H9 (cell line): ENCODE measurements around the gene TCN2. TPM values are rescaled to one million over a fixed set of nuclear protein-coding genes. Genes with fewer than 3 reads are reported as not detected.

ENCODE experiments used
- DNase-seq: peaks from one replicate; pipeline ENCODE4 v3.0.0-alpha.2; 2017
- H2AFZ ChIP-seq: one replicate; pipeline ENCODE4 v1.6.1; 2013; ENCODE audit warnings: mild to moderate bottlenecking, low read length, control low read depth, moderate library complexity
- H2AK5ac ChIP-seq: 2 replicates; pipeline ENCODE4 v1.6.1; 2013; ENCODE audit warnings: low read length, control low read depth, mixed read lengths; ENCODE audit not compliant: insufficient read length
- H2BK120ac ChIP-seq: one replicate; pipeline ENCODE4 v1.6.1; 2013; ENCODE audit warnings: low read depth, mild to moderate bottlenecking, low read length, control low read depth, inconsistent platforms; ENCODE audit not compliant: poor library complexity, severe bottlenecking
- H2BK12ac ChIP-seq: 2 replicates; pipeline ENCODE4 v1.6.1; 2013; ENCODE audit warnings: low read length, control low read depth, mixed read lengths, low read depth; ENCODE audit not compliant: insufficient read length
- H2BK15ac ChIP-seq: 2 replicates; pipeline ENCODE4 v1.6.1; 2013; ENCODE audit warnings: low read depth, low read length, control low read depth
- H2BK20ac ChIP-seq: one replicate; pipeline ENCODE4 v1.6.1; 2013; ENCODE audit warnings: low read depth, mild to moderate bottlenecking, low read length, control low read depth, inconsistent platforms; ENCODE audit not compliant: poor library complexity, severe bottlenecking
- H2BK5ac ChIP-seq: 2 replicates; pipeline ENCODE4 v1.6.1; 2013; ENCODE audit warnings: low read length, control low read depth, mixed read lengths; ENCODE audit not compliant: insufficient read length
- H3K14ac ChIP-seq: 2 replicates; pipeline ENCODE4 v1.6.1; 2013; ENCODE audit warnings: low read length, control low read depth; ENCODE audit not compliant: insufficient read depth
- H3K18ac ChIP-seq: 2 replicates; pipeline ENCODE4 v1.6.1; 2013; ENCODE audit warnings: low read depth, mild to moderate bottlenecking, mixed read lengths, low read length, control low read depth; ENCODE audit not compliant: insufficient read length
- H3K23ac ChIP-seq: 2 replicates; pipeline ENCODE4 v1.6.1; 2013; ENCODE audit warnings: low read length, control low read depth, mixed read lengths, low read depth; ENCODE audit not compliant: insufficient read length
- H3K23me2 ChIP-seq: 2 replicates; pipeline ENCODE4 v1.6.1; 2013; ENCODE audit warnings: low read depth, mild to moderate bottlenecking, mixed read lengths, low read length, control low read depth; ENCODE audit not compliant: insufficient read length, poor library complexity, severe bottlenecking
- H3K27ac ChIP-seq: 2 replicates; pipeline ENCODE4 v1.5.1; 2013; ENCODE audit warnings: low read length, control low read depth, mixed read lengths, low read depth; ENCODE audit not compliant: insufficient read length
- H3K27me3 ChIP-seq: 2 replicates; pipeline ENCODE4 v1.6.1; 2013; ENCODE audit warnings: low read length, control low read depth, inconsistent platforms; ENCODE audit not compliant: insufficient read depth
- H3K4ac ChIP-seq: 2 replicates; pipeline ENCODE4 v1.6.1; 2013; ENCODE audit warnings: low read depth, mild to moderate bottlenecking, control low read depth, inconsistent platforms, low read length, moderate library complexity
- H3K4me1 ChIP-seq: 2 replicates; pipeline ENCODE4 v1.6.1; 2013; ENCODE audit warnings: low read length, control low read depth, inconsistent platforms; ENCODE audit not compliant: insufficient read depth
- H3K4me2 ChIP-seq: 2 replicates; pipeline ENCODE4 v1.6.1; 2013; ENCODE audit warnings: low read length, control low read depth, mixed read lengths; ENCODE audit not compliant: insufficient read length, insufficient read depth
- H3K56ac ChIP-seq: 2 replicates; pipeline ENCODE4 v1.6.1; 2013; ENCODE audit warnings: low read depth, mild to moderate bottlenecking, mixed read lengths, low read length, control low read depth; ENCODE audit not compliant: insufficient read length
- H3K79me1 ChIP-seq: 2 replicates; pipeline ENCODE4 v1.6.1; 2013; ENCODE audit warnings: low read depth, mild to moderate bottlenecking, moderate library complexity, low read length, control low read depth, inconsistent platforms; ENCODE audit not compliant: insufficient read depth, poor library complexity, severe bottlenecking
- H3K79me2 ChIP-seq: 2 replicates; pipeline ENCODE4 v1.6.1; 2013; ENCODE audit warnings: low read length, control low read depth, inconsistent platforms; ENCODE audit not compliant: insufficient read depth
- H3K9ac ChIP-seq: 2 replicates; pipeline ENCODE4 v1.6.1; 2013; ENCODE audit warnings: low read length, control low read depth, mixed read lengths; ENCODE audit not compliant: insufficient read length; ENCODE audit errors: extremely low read depth
- H3K9me3 ChIP-seq: one replicate; pipeline ENCODE4 v1.6.1; 2013; ENCODE audit warnings: low read depth, low read length, inconsistent platforms; ENCODE audit not compliant: control insufficient read depth
- H3T11ph ChIP-seq: one replicate; pipeline ENCODE4 v1.6.1; 2013; ENCODE audit warnings: mild to moderate bottlenecking, low read length, control low read depth, inconsistent platforms
- H4K20me1 ChIP-seq: one replicate; pipeline ENCODE4 v1.6.1; 2013; ENCODE audit not compliant: control insufficient read depth, insufficient read length, insufficient read depth
- H4K5ac ChIP-seq: 2 replicates; pipeline ENCODE4 v1.6.1; 2013; ENCODE audit warnings: low read depth, mild to moderate bottlenecking, mixed read lengths, low read length, control low read depth; ENCODE audit not compliant: insufficient read length
- H4K8ac ChIP-seq: replicated peaks from 2 replicates; pipeline ENCODE4 v1.6.1; 2013; ENCODE audit warnings: low read length, control low read depth, mixed read lengths, low read depth; ENCODE audit not compliant: insufficient read length
- H4K91ac ChIP-seq: 2 replicates; pipeline ENCODE4 v1.6.1; 2013; ENCODE audit warnings: low read depth, mild to moderate bottlenecking, moderate library complexity, mixed read lengths, low read length, control low read depth; ENCODE audit not compliant: insufficient read length
- H3K27ac Mint-ChIP-seq, 3 experiments: 2 replicates in 2 of 3; 3 replicates in 1 of 3; pipeline ENCODE4 v1.8.0; 2020 to 2021; ENCODE audit warnings: mixed read lengths in 3 of 3, mild to moderate bottlenecking in 1 of 3, moderate library complexity in 1 of 3
- H3K27me3 Mint-ChIP-seq: 2 replicates; pipeline ENCODE4 v1.8.0; 2021; ENCODE audit warnings: low read depth, mild to moderate bottlenecking, moderate library complexity, mixed read lengths
- H3K36me3 Mint-ChIP-seq, 3 experiments: 2 replicates in 2 of 3; 3 replicates in 1 of 3; pipeline ENCODE4 v1.8.0; 2020 to 2021; ENCODE audit warnings: low read depth in 3 of 3, mixed read lengths in 3 of 3; ENCODE audit not compliant: insufficient read depth in 1 of 3
- H3K4me1 Mint-ChIP-seq, 2 experiments: 2 replicates each; pipeline ENCODE4 v1.8.0; 2020; ENCODE audit warnings: mixed read lengths in 2 of 2
- H3K4me3 Mint-ChIP-seq, 2 experiments: 2 replicates in 1 of 2; 3 replicates in 1 of 2; pipeline ENCODE4 v1.8.0; 2020 to 2021; ENCODE audit warnings: mild to moderate bottlenecking in 2 of 2, mixed read lengths in 2 of 2, moderate library complexity in 1 of 2
- H3K9me3 Mint-ChIP-seq, 2 experiments: 2 replicates in 1 of 2; 3 replicates in 1 of 2; pipeline ENCODE4 v1.8.0; 2020; ENCODE audit warnings: mild to moderate bottlenecking in 2 of 2, mixed read lengths in 2 of 2, moderate library complexity in 1 of 2
- CTCF ChIP-seq: fragments of 200-600 bp; sonication (generic); conservative IDR thresholded peaks from 3 replicates; pipeline ENCODE4 v1.8.0; 2021; ENCODE audit warnings: antibody characterized with exemption, mild to moderate bottlenecking
- WGBS: extraction: QIAGEN DNeasy Blood & Tissue Kit; methylation state at CpG from one replicate; pipeline ENCODE4 v1.1.7; 2013; ENCODE audit warnings: missing lambda C conversion rate, low lambda C conversion rate, mixed read lengths; ENCODE audit not compliant: insufficient read length; ENCODE audit errors: extremely low coverage; 5-methylcytosine and 5-hydroxymethylcytosine counted together
- total RNA-seq: library from RNA; stranded (reverse); gene quantifications from 2 replicates; pipeline ENCODE4 v1.2.1, GENCODE V29; 2021

The TCN2 gene
- total RNA-seq, 1 experiment from 2014 or later: 42.2 TPM

DNA sequence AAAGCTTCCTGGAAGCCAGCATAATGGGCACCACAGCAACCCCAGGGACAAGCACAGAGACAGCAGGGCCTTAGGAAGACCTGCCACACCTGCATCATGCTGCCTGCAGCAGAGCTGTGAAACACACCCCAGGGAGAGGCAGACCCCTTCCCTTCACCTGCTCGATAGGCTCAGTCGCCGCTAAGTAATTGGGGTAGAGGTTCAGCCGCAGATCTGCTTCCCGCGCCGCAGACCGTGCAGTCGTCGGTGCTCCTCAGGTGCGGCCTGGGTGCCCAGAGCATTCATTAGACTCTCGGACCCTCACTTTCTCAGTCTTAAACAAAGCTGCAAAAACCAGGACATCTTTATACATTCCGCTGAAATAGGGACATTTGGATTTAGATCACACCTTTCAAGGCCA, 57.8 kb downstream of the TCN2 start:
- Histone ChIP-seq H3K56ac (no peak overlapping the region), H3K14ac (no peak overlapping the region; the same call in 1 of the 2 replicates), H2BK15ac (no peak overlapping the region), H4K8ac (no peak overlapping the region), H3K27ac (no peak overlapping the region), H3K4ac (no peak overlapping the region), H3T11ph (no peak overlapping the region), H2BK20ac (no peak overlapping the region), H3K18ac (no peak overlapping the region), H3K23ac (no peak overlapping the region), H2BK12ac (no peak overlapping the region), H2AK5ac (no peak overlapping the region), H3K27me3 (peaks cover 6% of the 10 kb centered on the region; the same call in 1 of the 2 replicates), H2BK5ac (no peak overlapping the region), H4K91ac (no peak overlapping the region), H3K4me2 (no peak overlapping the region), H2AFZ (no peak overlapping the region), H3K79me2 (no peaks in the 10 kb centered on the region), H2BK120ac (no peak overlapping the region), H4K20me1 (no peaks in the 10 kb centered on the region), H3K23me2 (peaks cover 16% of the 10 kb centered on the region), H3K9ac (no peak overlapping the region), H4K5ac (no peak overlapping the region), H3K4me1 (peaks cover 2% of the 10 kb centered on the region; the same call in 1 of the 2 replicates), H3K79me1 (no peaks in the 10 kb centered on the region), H3K9me3 (no peaks in the 10 kb centered on the region)
- no peak overlapping the region for H3K27ac Mint-ChIP-seq
- no CpG with 5 or more reads among the region's 13 CpGs for whole genome bisulfite sequencing
- no peak for TF ChIP-seq CTCF
- peaks cover 15 to 16% of the 10 kb centered on the region in 2 experiments for H3K4me1 Mint-ChIP-seq
- H3K4me3 Mint-ChIP-seq: no peak overlapping the region
- H3K9me3 Mint-ChIP-seq: no peaks in the 10 kb centered on the region; a peak in 1 of 5 replicates
- peaks cover 35% of the 10 kb centered on the region for H3K27me3 Mint-ChIP-seq
- peaks cover 0 to 18% (median 10%) of the 10 kb centered on the region in 3 experiments; a peak in 4 of 7 replicates for H3K36me3 Mint-ChIP-seq
- no peak for DNase-seq
